OCI-LY3 (cell line): ENCODE data around the gene DNAH7.
"Not testable (repeated sequence)": the region's sequence is repeated elsewhere in the genome, so short reads cannot be mapped to it uniquely, and the experiment has no call there.

ENCODE experiments used
- H2AFZ ChIP-seq: fragments of 200-600, 300-600 bp; shearing (Covaris generic); 2 replicates; pipeline ENCODE4 v1.6.0; 2014; ENCODE audit warnings: antibody characterized with exemption, low read depth, low read length
- H3K27ac ChIP-seq: fragments of 200-600, 300-600 bp; sonication (generic); 2 replicates; pipeline ENCODE4 v1.5.1; 2014; ENCODE audit warnings: mild to moderate bottlenecking, low read length, moderate library complexity, mixed read lengths
- H3K27me3 ChIP-seq: fragments of 200-600, 300-600 bp; sonication (generic); 2 replicates; pipeline ENCODE4 v1.6.1; 2014; ENCODE audit warnings: low read depth, low read length, mixed read lengths
- H3K36me3 ChIP-seq: fragments of 200-600, 300-600 bp; sonication (generic); replicated peaks from 2 replicates; pipeline ENCODE3; 2014; ENCODE audit warnings: low read depth, low read length, mixed read lengths
- H3K4me1 ChIP-seq: fragments of 300-600, 200-600 bp; sonication (generic); 2 replicates; pipeline ENCODE4 v1.6.1; 2014; ENCODE audit warnings: low read length, mixed read lengths
- H3K4me2 ChIP-seq: fragments of 200-600, 300-600 bp; sonication (generic); 2 replicates; pipeline ENCODE4 v1.6.1; 2014; ENCODE audit warnings: low read length, mixed read lengths
- H3K4me3 ChIP-seq: fragments of 300-600, 200-600 bp; sonication (generic); 2 replicates; pipeline ENCODE4 v1.5.1; 2014; ENCODE audit warnings: antibody characterized with exemption, mild to moderate bottlenecking, low read length, moderate library complexity
- H3K79me2 ChIP-seq: fragments of 300-600, 200-600 bp; shearing (Covaris generic); 2 replicates; pipeline ENCODE4 v1.6.1; 2014; ENCODE audit warnings: mild to moderate bottlenecking, low read length, mixed read lengths
- H3K9ac ChIP-seq: fragments of 300-600, 200-600 bp; shearing (Covaris generic); 2 replicates; pipeline ENCODE4 v1.6.0; 2014; ENCODE audit warnings: mild to moderate bottlenecking, low read length, moderate library complexity
- H3K9me3 ChIP-seq: fragments of 200-600, 300-600 bp; shearing (Covaris generic); 2 replicates; pipeline ENCODE4 v1.6.1; 2014; ENCODE audit warnings: low read length, mixed read lengths; ENCODE audit not compliant: insufficient read depth
- H4K20me1 ChIP-seq: fragments of 200-600, 300-600 bp; sonication (generic); 2 replicates; pipeline ENCODE4 v1.6.1; 2016; ENCODE audit warnings: low read length, mixed read lengths; ENCODE audit not compliant: insufficient read depth
- CTCF ChIP-seq: fragments of 200-600, 300-600 bp; sonication (generic); IDR thresholded peaks from 2 replicates; pipeline ENCODE4 v1.5.1; 2014; ENCODE audit warnings: antibody characterized with exemption, low read length, low read depth
- EZH2phosphoT487 ChIP-seq: fragments of 200-600 bp; shearing (Covaris generic); IDR thresholded peaks from 2 replicates; pipeline ENCODE4 v1.6.1; 2018; ENCODE audit warnings: antibody characterized with exemption, mixed run types, low read depth

Gene DNAH7

GRCh38 chr2:196096982-196097745 is 28.5 kb upstream of the DNAH7 start:
- Histone ChIP-seq H3K4me2 (peak overlapping the region; percentile 33; the same call in 1 of the 2 replicates), H4K20me1 (no peaks in the 10 kb centered on the region), H2AFZ (0 out of 2 replicates have a peak overlapping the region, but pooled peaks have one; percentile 42), H3K4me1 (peaks cover 43% of the 10 kb centered on the region), H3K4me3 (no peak overlapping the region), H3K9ac (no peak overlapping the region), H3K36me3 (no peaks in the 10 kb centered on the region), H3K27ac (no peak overlapping the region), H3K27me3 (no peaks in the 10 kb centered on the region), H3K9me3 (no peaks in the 10 kb centered on the region), H3K79me2 (no peaks in the 10 kb centered on the region)
- TF ChIP-seq CTCF (no peak), EZH2phosphoT487 (no peak)

DNA sequence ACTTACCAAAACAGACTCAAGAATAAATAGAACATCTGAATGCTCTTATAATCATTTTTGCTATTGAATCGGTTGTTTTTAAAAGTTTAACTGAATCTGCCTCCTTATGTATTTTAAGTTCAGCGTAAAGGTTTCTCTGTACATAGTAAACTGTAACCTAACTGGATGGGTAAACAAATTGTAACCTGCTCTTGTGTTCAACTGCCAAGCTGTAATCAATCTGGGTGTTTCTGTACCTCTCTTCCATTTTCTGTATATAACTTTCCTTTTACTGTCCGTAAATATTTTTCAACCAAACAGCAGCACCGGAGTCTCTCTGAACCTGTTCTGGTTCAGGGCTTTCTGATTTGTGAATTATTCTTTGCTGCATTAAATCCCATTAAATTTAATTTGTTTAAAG is 27.6 kb upstream of the DNAH7 start:
- H3K36me3 ChIP-seq: no peaks in the 10 kb centered on the region
- no peaks in the 10 kb centered on the region for H3K9me3 ChIP-seq
- H3K4me2 ChIP-seq: no peak overlapping the region
- peaks cover 34% of the 10 kb centered on the region for H3K4me1 ChIP-seq
- H2AFZ ChIP-seq: no peak overlapping the region
- no peaks in the 10 kb centered on the region for H3K79me2 ChIP-seq
- no peak overlapping the region for H3K9ac ChIP-seq
- no peak for TF ChIP-seq EZH2phosphoT487
- no peak for TF ChIP-seq CTCF
- H3K27me3 ChIP-seq: no peaks in the 10 kb centered on the region
- H3K4me3 ChIP-seq: no peak overlapping the region
- no peak overlapping the region for H3K27ac ChIP-seq
- no peaks in the 10 kb centered on the region for H4K20me1 ChIP-seq

DNA sequence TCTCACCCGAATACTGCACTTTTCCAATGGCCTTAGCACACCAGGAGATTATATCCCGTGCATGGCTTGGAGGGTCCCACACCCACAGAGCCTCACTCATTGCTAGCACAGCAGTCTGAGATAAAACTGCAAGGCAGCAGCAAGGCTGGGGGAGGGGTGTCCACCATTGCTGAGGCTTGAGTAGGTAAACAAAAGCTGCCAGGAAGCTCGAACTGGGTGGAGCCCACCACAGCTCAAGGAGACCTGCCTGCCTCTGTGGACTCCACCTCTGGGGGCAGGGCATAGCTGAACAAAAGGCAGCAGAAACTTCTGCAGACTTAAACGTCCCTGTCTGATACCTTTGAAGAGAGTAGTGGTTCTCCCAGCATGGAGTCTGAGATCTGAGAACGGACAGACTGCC is 20.8 kb upstream of the DNAH7 start:
- not testable (repeated sequence) for H3K27ac ChIP-seq, H2AFZ ChIP-seq

DNA sequence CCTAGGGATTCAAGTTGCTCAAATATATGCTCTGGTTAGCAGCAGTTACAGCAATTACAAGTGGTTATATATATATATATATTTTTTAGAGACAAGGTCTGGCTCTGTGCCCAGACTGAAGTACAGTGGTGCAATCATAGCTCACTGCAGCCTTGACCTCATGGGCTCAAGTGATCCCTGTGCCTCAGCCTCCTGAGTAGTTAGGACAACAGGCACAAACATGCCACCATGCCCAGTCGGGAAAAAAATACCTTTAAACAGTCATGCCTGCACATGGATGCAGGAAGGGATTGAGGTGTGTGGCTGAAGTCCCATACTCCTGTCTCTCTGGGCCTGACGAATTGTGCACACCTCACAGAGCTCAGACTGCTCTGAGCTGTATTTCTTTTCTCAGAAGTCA is 19.6 kb upstream of the DNAH7 start:
- TF ChIP-seq EZH2phosphoT487 (no peak), CTCF (no peak)
- no peak overlapping the region for H3K27ac ChIP-seq
- no peaks in the 10 kb centered on the region for H4K20me1 ChIP-seq
- H3K4me2 ChIP-seq: no peak overlapping the region
- no peaks in the 10 kb centered on the region for H3K27me3 ChIP-seq
- H3K4me3 ChIP-seq: no peak overlapping the region
- H3K4me1 ChIP-seq: no peaks in the 10 kb centered on the region
- H3K79me2 ChIP-seq: no peaks in the 10 kb centered on the region
- H3K9me3 ChIP-seq: peaks cover 5% of the 10 kb centered on the region; the same call in 1 of the 2 replicates
- H2AFZ ChIP-seq: no peak overlapping the region
- H3K36me3 ChIP-seq: no peaks in the 10 kb centered on the region
- no peak overlapping the region for H3K9ac ChIP-seq

More for the DNA sequence above, 20.8 kb upstream of the DNAH7 start:
- H3K9me3 ChIP-seq, H3K4me2 ChIP-seq, H3K4me3 ChIP-seq, H3K36me3 ChIP-seq, H3K79me2 ChIP-seq, H3K27me3 ChIP-seq, H4K20me1 ChIP-seq, H3K4me1 ChIP-seq, H3K9ac ChIP-seq: not testable (repeated sequence)
